MM.1S (cell line): ENCODE data around the gene OR2F1.

ENCODE experiments used
- DNase-seq: peaks from one replicate; pipeline ENCODE4 v3.0.0-alpha.2; 2015
- H2AFZ ChIP-seq: fragments of 300-600 bp; sonication (generic); 2 replicates; pipeline ENCODE4 v1.6.0; 2016; ENCODE audit warnings: antibody characterized with exemption, low read length
- H3F3A ChIP-seq: fragments of 300-600 bp; sonication (generic); 2 replicates; pipeline ENCODE4 v1.6.1; 2016; ENCODE audit warnings: mild to moderate bottlenecking, antibody characterized with exemption, low read length, moderate library complexity, mixed read lengths; ENCODE audit not compliant: insufficient read depth
- H3K27ac ChIP-seq: fragments of 300-600 bp; sonication (generic); 2 replicates; pipeline ENCODE4 v1.5.1; 2016; ENCODE audit warnings: mild to moderate bottlenecking, low read length
- H3K27me3 ChIP-seq: fragments of 300-600 bp; sonication (generic); replicated peaks from 2 replicates; pipeline ENCODE4 v1.6.0; 2016; ENCODE audit warnings: low read length; ENCODE audit not compliant: insufficient read depth
- H3K36me3 ChIP-seq: fragments of 300-600 bp; sonication (generic); replicated peaks from 2 replicates; pipeline ENCODE4 v1.6.1; 2016; ENCODE audit warnings: mild to moderate bottlenecking, low read length, mixed read lengths; ENCODE audit not compliant: insufficient read depth
- H3K4me1 ChIP-seq: fragments of 300-600 bp; sonication (generic); 2 replicates; pipeline ENCODE4 v1.6.1; 2016; ENCODE audit warnings: low read length, mixed read lengths
- H3K4me2 ChIP-seq: fragments of 300-600 bp; sonication (generic); 2 replicates; pipeline ENCODE4 v1.6.0; 2016; ENCODE audit warnings: low read depth, low read length
- H3K4me3 ChIP-seq: fragments of 300-600 bp; sonication (generic); 2 replicates; pipeline ENCODE4 v1.5.1; 2016; ENCODE audit warnings: low read length, mixed read lengths
- H3K79me2 ChIP-seq: fragments of 300-600 bp; sonication (generic); 2 replicates; pipeline ENCODE4 v1.6.1; 2016; ENCODE audit warnings: mixed run types, low read length, mixed read lengths
- H3K9ac ChIP-seq: fragments of 300-600 bp; sonication (generic); 2 replicates; pipeline ENCODE4 v1.6.1; 2016; ENCODE audit warnings: low read length, mixed read lengths
- H3K9me2 ChIP-seq: fragments of 300-600 bp; sonication (generic); replicated peaks from 2 replicates; pipeline ENCODE4 v1.6.1; 2016; ENCODE audit warnings: mild to moderate bottlenecking, low read length, mixed read lengths; ENCODE audit not compliant: insufficient read depth
- H3K9me3 ChIP-seq: fragments of 300-600 bp; sonication (generic); replicated peaks from 2 replicates; pipeline ENCODE4 v1.6.1; 2016; ENCODE audit warnings: mild to moderate bottlenecking, low read length, mixed read lengths; ENCODE audit not compliant: insufficient read depth
- H4K20me1 ChIP-seq: fragments of 300-600 bp; sonication (generic); 2 replicates; pipeline ENCODE4 v1.6.1; 2016; ENCODE audit warnings: mild to moderate bottlenecking, low read length, moderate library complexity, mixed read lengths; ENCODE audit not compliant: insufficient read depth
- CTCF ChIP-seq: fragments of 300-600 bp; sonication (generic); IDR thresholded peaks from 2 replicates; pipeline ENCODE4 v1.5.1; 2016; ENCODE audit warnings: antibody characterized with exemption, low read length, mixed read lengths
- EZH2 ChIP-seq: fragments of 300-600 bp; sonication (generic); optimal IDR thresholded peaks from 2 replicates; pipeline ENCODE3; 2017; ENCODE audit warnings: low read depth, mild to moderate bottlenecking, antibody characterized with exemption, low read length, mixed read lengths
- EZH2phosphoT487 ChIP-seq: fragments of 300-600 bp; sonication (generic); IDR thresholded peaks from 2 replicates; pipeline ENCODE4 v1.6.1; 2018; ENCODE audit warnings: antibody characterized with exemption, low read length

Gene OR2F1

DNA sequence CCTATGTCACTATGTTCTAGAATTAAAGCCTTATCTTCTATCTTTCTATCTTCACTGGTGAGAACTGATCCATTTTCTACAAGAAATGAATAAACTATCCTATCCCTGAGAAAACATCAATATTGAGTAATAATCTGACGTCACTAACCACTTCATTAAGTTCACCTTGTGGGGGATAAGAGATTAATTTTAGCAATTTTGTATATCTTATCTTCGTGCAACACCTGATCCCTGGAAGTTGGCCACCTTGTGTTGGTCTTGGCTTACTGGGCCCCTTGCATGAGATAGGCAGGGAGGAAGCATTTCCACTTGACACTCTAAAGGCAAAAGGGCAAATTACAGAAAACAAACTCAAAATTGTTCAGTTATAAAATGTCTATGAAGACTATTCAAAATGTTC, 25.4 kb downstream of the OR2F1 start:
- Histone ChIP-seq H3K9me2 (no peaks in the 10 kb centered on the region), H2AFZ (no peak overlapping the region), H4K20me1 (no peaks in the 10 kb centered on the region), H3K9ac (no peak overlapping the region), H3K79me2 (no peaks in the 10 kb centered on the region), H3K9me3 (no peaks in the 10 kb centered on the region), H3K4me1 (no peaks in the 10 kb centered on the region), H3K27me3 (no peaks in the 10 kb centered on the region), H3F3A (no peaks in the 10 kb centered on the region), H3K4me3 (no peak overlapping the region), H3K4me2 (no peak overlapping the region), H3K36me3 (no peaks in the 10 kb centered on the region), H3K27ac (no peak overlapping the region)
- TF ChIP-seq EZH2phosphoT487: no peak
- no peak for TF ChIP-seq CTCF
- TF ChIP-seq EZH2: no peak
- DNase-seq: no peak

DNA sequence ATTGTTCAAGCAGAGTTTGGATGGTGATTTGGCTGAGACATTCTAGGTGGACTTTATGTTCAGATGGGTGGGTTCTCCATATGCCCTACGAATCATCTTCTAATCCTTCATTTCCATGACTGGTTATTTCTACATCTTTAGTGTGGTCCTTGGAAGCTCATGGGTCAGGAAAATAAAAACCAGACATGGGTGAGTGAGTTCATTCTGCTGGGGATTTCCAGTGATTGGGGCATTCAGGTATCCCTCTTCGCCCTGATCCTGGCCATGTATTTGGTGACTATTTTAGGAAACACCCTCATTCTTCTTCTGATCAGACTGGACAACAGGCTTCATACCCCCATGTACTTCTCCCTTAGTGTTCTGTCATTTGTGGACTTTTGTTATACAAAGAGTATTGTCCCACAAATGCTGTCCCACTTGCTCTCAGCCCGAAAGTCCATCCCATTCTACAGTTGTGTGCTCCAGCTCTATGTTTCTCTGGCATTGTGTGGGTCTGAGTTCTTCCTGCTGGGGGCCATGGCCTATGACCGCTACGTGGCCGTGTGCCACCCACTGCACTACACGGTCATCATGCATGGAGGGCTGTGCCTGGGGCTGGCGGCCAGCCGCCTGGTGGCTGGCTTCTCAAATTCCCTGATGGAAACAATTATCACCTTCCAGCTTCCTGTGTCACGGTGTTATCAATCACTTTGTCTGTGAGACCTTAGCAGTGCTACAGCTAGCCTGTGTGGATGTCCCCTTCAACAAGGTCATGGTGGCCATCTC, 26.3 kb downstream of the OR2F1 start:
- no peaks in the 10 kb centered on the region for H3K36me3 ChIP-seq
- H2AFZ ChIP-seq: no peak overlapping the region
- TF ChIP-seq EZH2 (no peak), CTCF (no peak)
- H3F3A ChIP-seq: no peaks in the 10 kb centered on the region
- no peak overlapping the region for H3K27ac ChIP-seq
- no peaks in the 10 kb centered on the region for H3K79me2 ChIP-seq
- no peaks in the 10 kb centered on the region for H4K20me1 ChIP-seq
- H3K4me2 ChIP-seq: no peak overlapping the region
- H3K27me3 ChIP-seq: no peaks in the 10 kb centered on the region
- H3K9me3 ChIP-seq: no peaks in the 10 kb centered on the region
- no peak overlapping the region for H3K9ac ChIP-seq
- no peaks in the 10 kb centered on the region for H3K9me2 ChIP-seq
- no peak overlapping the region for H3K4me3 ChIP-seq
- no peak for DNase-seq
- H3K4me1 ChIP-seq: no peaks in the 10 kb centered on the region

DNA sequence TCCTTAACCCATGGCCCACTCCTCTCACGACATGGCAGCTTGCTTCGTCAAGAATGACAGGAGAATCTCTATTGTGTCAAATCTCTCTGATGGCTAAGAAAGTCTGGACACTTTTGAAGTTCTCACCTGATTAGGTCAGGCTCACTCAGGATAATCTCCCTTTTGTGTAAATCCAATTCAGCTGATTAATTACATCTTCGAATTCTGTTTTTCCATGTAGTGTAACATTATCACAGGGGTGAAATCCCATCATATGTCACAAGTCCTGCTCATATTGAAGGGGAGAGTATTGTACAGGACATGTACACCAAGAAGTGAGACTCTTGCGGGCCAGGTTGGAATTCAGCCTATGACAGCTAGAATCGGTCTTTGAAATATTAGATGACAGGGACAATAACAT, 29.3 kb downstream of the OR2F1 start:
- Histone ChIP-seq H3K27me3 (no peaks in the 10 kb centered on the region), H3K9me2 (no peaks in the 10 kb centered on the region), H3F3A (no peaks in the 10 kb centered on the region), H3K9me3 (no peaks in the 10 kb centered on the region), H3K4me2 (no peak overlapping the region), H2AFZ (no peak overlapping the region), H3K4me3 (no peak overlapping the region), H3K4me1 (0 out of 2 replicates have a peak, but pooled peaks cover 6% of the 10 kb centered on the region), H3K36me3 (no peaks in the 10 kb centered on the region), H3K27ac (no peak overlapping the region), H3K79me2 (no peaks in the 10 kb centered on the region), H3K9ac (no peak overlapping the region), H4K20me1 (no peaks in the 10 kb centered on the region)
- no peak for DNase-seq
- TF ChIP-seq EZH2phosphoT487: no peak
- TF ChIP-seq EZH2: no peak
- no peak for TF ChIP-seq CTCF
